ENCODE data around the gene MADD. TPM values are rescaled to one million over a fixed set of nuclear protein-coding genes. Genes with fewer than 3 reads are reported as not detected.

Gene MADD
- total and polyA plus RNA-seq, 2 donors (not counting 1 experiment from before 2014, with no cell fraction given) = 7.0 to 15.4 TPM

- Histone ChIP-seq H4K20me1 (ENCODE audit: control insufficient read depth, extremely low read depth, insufficient read depth, low read length) (no peaks in the 10 kb centered on the region), H3K9me3 (ENCODE audit: control insufficient read depth, insufficient read depth, low read depth, low read length) (no peaks in the 10 kb centered on the region), H3K9ac (ENCODE audit: insufficient read depth, low read length) (no peak overlapping the region), H3K79me2 (ENCODE audit: control insufficient read depth, insufficient read depth, low read length) (no peaks in the 10 kb centered on the region), H3K36me3 (ENCODE audit: control insufficient read depth, insufficient read depth, low read length) (peaks cover 2% of the 10 kb centered on the region), H3K4me3 (replicated peaks in 1 of 4; ENCODE audit: control extremely low read depth in 1 of 4, insufficient read depth in 1 of 4, low read depth in 3 of 4, low read length in 4 of 4) (peak overlapping the region in 1 of 4 experiments; percentile 79), H3K27me3 (ENCODE audit: control insufficient read depth, insufficient read depth, low read length) (no peaks in the 10 kb centered on the region), H3K27ac (ENCODE audit: insufficient read depth, low read length) (no peak overlapping the region), H2AFZ (ENCODE audit: low read length) (no peak overlapping the region), H3K4me1 (ENCODE audit: control insufficient read depth, extremely low read depth, insufficient read depth, low read length) (peaks cover 28% of the 10 kb centered on the region), H3K4me2 (ENCODE audit: extremely low read depth, insufficient read depth, low read length) (no peak overlapping the region)
- peak in 1 of 2 donors; percentile 59 for DNase-seq (ENCODE audit: low read depth in 2 of 2)
- TF ChIP-seq EZH2 (IDR thresholded peaks at IDR 0.05; ENCODE audit: low read length, missing control alignments) (no peak), CTCF (conservative IDR thresholded peaks at IDR 0.05 in 1 of 2, IDR thresholded peaks at IDR 0.05 in 1 of 2; ENCODE audit: low read depth in 1 of 2, low read length in 2 of 2) (peak; percentile 64 to 75)
These were observed 10.5 kb upstream of the MADD start for GRCh38 chr11:47259232-47259977.

GRCh38 chr11:47260366-47260765, 9.6 kb upstream of the MADD start:
- Histone ChIP-seq H3K9ac (ENCODE audit: insufficient read depth, low read length) (no peak overlapping the region), H3K4me1 (ENCODE audit: control insufficient read depth, extremely low read depth, insufficient read depth, low read length) (peaks cover 22% of the 10 kb centered on the region), H3K9me3 (ENCODE audit: control insufficient read depth, insufficient read depth, low read depth, low read length) (no peaks in the 10 kb centered on the region), H3K36me3 (ENCODE audit: control insufficient read depth, insufficient read depth, low read length) (peaks cover 2% of the 10 kb centered on the region), H3K4me2 (ENCODE audit: extremely low read depth, insufficient read depth, low read length) (no peak overlapping the region), H4K20me1 (ENCODE audit: control insufficient read depth, extremely low read depth, insufficient read depth, low read length) (no peaks in the 10 kb centered on the region), H2AFZ (ENCODE audit: low read length) (no peak overlapping the region), H3K27ac (ENCODE audit: insufficient read depth, low read length) (no peak overlapping the region), H3K4me3 (replicated peaks in 1 of 4; ENCODE audit: control extremely low read depth in 1 of 4, insufficient read depth in 1 of 4, low read depth in 3 of 4, low read length in 4 of 4) (no peak overlapping the region), H3K79me2 (ENCODE audit: control insufficient read depth, insufficient read depth, low read length) (no peaks in the 10 kb centered on the region), H3K27me3 (ENCODE audit: control insufficient read depth, insufficient read depth, low read length) (no peaks in the 10 kb centered on the region)
- no peak for DNase-seq (ENCODE audit: low read depth in 2 of 2)
- TF ChIP-seq EZH2 (IDR thresholded peaks at IDR 0.05; ENCODE audit: low read length, missing control alignments) (no peak), CTCF (conservative IDR thresholded peaks at IDR 0.05 in 1 of 2, IDR thresholded peaks at IDR 0.05 in 1 of 2; ENCODE audit: low read depth in 1 of 2, low read length in 2 of 2) (no peak)

- H3K27me3 ChIP-seq (ENCODE audit: control insufficient read depth, insufficient read depth, low read length) = no peaks in the 10 kb centered on the region
- H3K79me2 ChIP-seq (ENCODE audit: control insufficient read depth, insufficient read depth, low read length) = no peaks in the 10 kb centered on the region
- TF ChIP-seq CTCF (conservative IDR thresholded peaks at IDR 0.05 in 1 of 2, IDR thresholded peaks at IDR 0.05 in 1 of 2; ENCODE audit: low read depth in 1 of 2, low read length in 2 of 2) (no peak), EZH2 (IDR thresholded peaks at IDR 0.05; ENCODE audit: low read length, missing control alignments) (no peak)
- H3K36me3 ChIP-seq (ENCODE audit: control insufficient read depth, insufficient read depth, low read length) = peaks cover 2% of the 10 kb centered on the region
- no peak for DNase-seq (ENCODE audit: low read depth in 2 of 2)
- no peak overlapping the region for H3K9ac ChIP-seq (ENCODE audit: insufficient read depth, low read length)
- no peaks in the 10 kb centered on the region for H3K9me3 ChIP-seq (ENCODE audit: control insufficient read depth, insufficient read depth, low read depth, low read length)
- H3K4me1 ChIP-seq (ENCODE audit: control insufficient read depth, extremely low read depth, insufficient read depth, low read length) = peaks cover 22% of the 10 kb centered on the region
- H4K20me1 ChIP-seq (ENCODE audit: control insufficient read depth, extremely low read depth, insufficient read depth, low read length) = no peaks in the 10 kb centered on the region
- no peak overlapping the region for H3K27ac ChIP-seq (ENCODE audit: insufficient read depth, low read length)
- no peak overlapping the region for H2AFZ ChIP-seq (ENCODE audit: low read length)
- no peak overlapping the region for H3K4me2 ChIP-seq (ENCODE audit: extremely low read depth, insufficient read depth, low read length)
- no peak overlapping the region for H3K4me3 ChIP-seq (replicated peaks in 1 of 4; ENCODE audit: control extremely low read depth in 1 of 4, insufficient read depth in 1 of 4, low read depth in 3 of 4, low read length in 4 of 4)
These were observed 8.6 kb upstream of the MADD start for GRCh38 chr11:47261291-47261800.
